ENCODE measurements around the gene CKAP2L. TPM values are rescaled to one million over a fixed set of nuclear protein-coding genes. Genes with fewer than 3 reads are reported as not detected.

The CKAP2L gene
- total and polyA plus RNA-seq, 10 of the 15 experiments (the other 5 are each of a cell fraction or from before 2014, with no cell fraction given) = 10.5 to 37.4 (median 20.2) TPM

- peak; percentile 72 for TF ChIP-seq NR2C1 (IDR thresholded peaks at IDR 0.05)
- no peak for TF ChIP-seq TAF1 (IDR thresholded peaks at IDR 0.05; ENCODE audit: borderline replicate concordance, low read depth, low read length)
- TF ChIP-seq, protein P1, sequence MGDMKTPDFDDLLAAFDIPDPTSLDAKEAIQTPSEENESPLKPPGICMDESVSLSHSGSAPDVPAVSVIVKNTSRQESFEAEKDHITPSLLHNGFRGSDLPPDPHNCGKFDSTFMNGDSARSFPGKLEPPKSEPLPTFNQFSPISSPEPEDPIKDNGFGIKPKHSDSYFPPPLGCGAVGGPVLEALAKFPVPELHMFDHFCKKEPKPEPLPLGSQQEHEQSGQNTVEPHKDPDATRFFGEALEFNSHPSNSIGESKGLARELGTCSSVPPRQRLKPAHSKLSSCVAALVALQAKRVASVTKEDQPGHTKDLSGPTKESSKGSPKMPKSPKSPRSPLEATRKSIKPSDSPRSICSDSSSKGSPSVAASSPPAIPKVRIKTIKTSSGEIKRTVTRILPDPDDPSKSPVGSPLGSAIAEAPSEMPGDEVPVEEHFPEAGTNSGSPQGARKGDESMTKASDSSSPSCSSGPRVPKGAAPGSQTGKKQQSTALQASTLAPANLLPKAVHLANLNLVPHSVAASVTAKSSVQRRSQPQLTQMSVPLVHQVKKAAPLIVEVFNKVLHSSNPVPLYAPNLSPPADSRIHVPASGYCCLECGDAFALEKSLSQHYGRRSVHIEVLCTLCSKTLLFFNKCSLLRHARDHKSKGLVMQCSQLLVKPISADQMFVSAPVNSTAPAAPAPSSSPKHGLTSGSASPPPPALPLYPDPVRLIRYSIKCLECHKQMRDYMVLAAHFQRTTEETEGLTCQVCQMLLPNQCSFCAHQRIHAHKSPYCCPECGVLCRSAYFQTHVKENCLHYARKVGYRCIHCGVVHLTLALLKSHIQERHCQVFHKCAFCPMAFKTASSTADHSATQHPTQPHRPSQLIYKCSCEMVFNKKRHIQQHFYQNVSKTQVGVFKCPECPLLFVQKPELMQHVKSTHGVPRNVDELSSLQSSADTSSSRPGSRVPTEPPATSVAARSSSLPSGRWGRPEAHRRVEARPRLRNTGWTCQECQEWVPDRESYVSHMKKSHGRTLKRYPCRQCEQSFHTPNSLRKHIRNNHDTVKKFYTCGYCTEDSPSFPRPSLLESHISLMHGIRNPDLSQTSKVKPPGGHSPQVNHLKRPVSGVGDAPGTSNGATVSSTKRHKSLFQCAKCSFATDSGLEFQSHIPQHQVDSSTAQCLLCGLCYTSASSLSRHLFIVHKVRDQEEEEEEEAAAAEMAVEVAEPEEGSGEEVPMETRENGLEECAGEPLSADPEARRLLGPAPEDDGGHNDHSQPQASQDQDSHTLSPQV (IDR thresholded peaks at IDR 0.05) = no peak
- TF ChIP-seq BHLHE40 (IDR thresholded peaks at IDR 0.05; ENCODE audit: borderline replicate concordance in 1 of 2, low read depth in 2 of 2, low read length in 1 of 2) = peak; percentile 56 to 57; a peak in 2 of 4 replicates
- no peak for TF ChIP-seq SREBF2 (IDR thresholded peaks at IDR 0.05; ENCODE audit: low read length)
- 0 out of 2 replicates have a peak, but pooled peaks have one; percentile 7 for TF ChIP-seq TBL1XR1 (IDR thresholded peaks at IDR 0.05; ENCODE audit: low read depth, low read length)
- TF ChIP-seq SKIL (IDR thresholded peaks at IDR 0.05; ENCODE audit: low read depth, poor library complexity, severe bottlenecking) = no peak
- 0 out of 2 replicates have a peak, but pooled peaks have one; percentile 41 for TF ChIP-seq MEF2A (IDR thresholded peaks at IDR 0.05; ENCODE audit: insufficient read depth, low read depth, low read length)
- TF ChIP-seq CEBPB (IDR thresholded peaks at IDR 0.05; ENCODE audit: borderline replicate concordance in 1 of 2, low read depth in 2 of 2, low read length in 2 of 2) = no peak
- no peak for TF ChIP-seq FOS (IDR thresholded peaks at IDR 0.05; ENCODE audit: borderline replicate concordance, extremely low read depth, insufficient read length)
- no peak for TF ChIP-seq POU2F2 (IDR thresholded peaks at IDR 0.05; ENCODE audit: borderline replicate concordance, low read depth, low read length)
- peak; percentile 56 for TF ChIP-seq SPI1 (IDR thresholded peaks at IDR 0.05; ENCODE audit: borderline replicate concordance, insufficient read depth, low read depth, low read length)
- TF ChIP-seq BMI1 (IDR thresholded peaks at IDR 0.05; ENCODE audit: borderline replicate concordance) = no peak
- TF ChIP-seq SREBF1 (IDR thresholded peaks at IDR 0.05; ENCODE audit: low read length) = no peak
- TF ChIP-seq RELA (IDR thresholded peaks at IDR 0.05; ENCODE audit: borderline replicate concordance, partially characterized antibody) = peak; percentile 68
- TF ChIP-seq BCL3 (IDR thresholded peaks at IDR 0.05; ENCODE audit: borderline replicate concordance, insufficient read depth, low read depth, low read length, poor library complexity, severe bottlenecking) = peak; percentile 24
- no peak for TF ChIP-seq POLR2AphosphoS2 (IDR thresholded peaks at IDR 0.05; ENCODE audit: low read depth, low read length)
- TF ChIP-seq EED (IDR thresholded peaks at IDR 0.05; ENCODE audit: low read depth) = peak; percentile 94
These were observed 47.5 kb upstream of the CKAP2L start (continued) for GRCh38 chr2:112811841-112812306.
